CD4-positive, alpha-beta T cell (primary cell): ENCODE data around the gene MCTP2. TPM values are rescaled to one million over a fixed set of nuclear protein-coding genes. Genes with fewer than 3 reads are reported as not detected.
A peak's percentile ranks its signal among the peaks of the same experiment; 100 is the strongest.

ENCODE experiments used
- ATAC-seq: fragments of 200-7000 bp; cut with Tn5 transposase; one replicate; pipeline ENCODE4 v1.10.0; 2022; ENCODE audit warnings: mild to moderate bottlenecking; ENCODE audit not compliant: poor library complexity
- CTCF ChIA-PET: fragments of 350-600 bp; sonication (Branson Sonifier 250); formaldehyde crosslinking; loops from one replicate; lab custom pipeline; 2021; ENCODE audit warnings: antibody characterized with exemption, inconsistent platforms; lab: Charles Lee
- POLR2A ChIA-PET: fragments of 350-600 bp; sonication (Branson Sonifier 250); formaldehyde crosslinking; loops from one replicate; lab custom pipeline; 2021; ENCODE audit warnings: antibody characterized with exemption, inconsistent platforms; lab: Charles Lee
- DNase-seq, 14 experiments: peaks; one replicate each; pipeline ENCODE4 v3.0.0-alpha.2; 2013 to 2020; ENCODE audit warnings: mixed read lengths in 2 of 14
- H3K27ac ChIP-seq, 2 donors: one replicate each; pipeline versions ENCODE4 v1.5.1 to v1.7.0; 2013; ENCODE audit warnings: low read length in 2 of 2, low read depth in 1 of 2, mild to moderate bottlenecking in 1 of 2
- H3K27me3 ChIP-seq, 2 experiments: 1 replicate in 1 of 2; 2 replicates in 1 of 2; pipeline versions ENCODE4 v1.6.1 to v1.7.0; 2013; ENCODE audit warnings: low read length in 2 of 2, control low read depth in 1 of 2, mild to moderate bottlenecking in 1 of 2, moderate library complexity in 1 of 2; ENCODE audit not compliant: insufficient read depth in 2 of 2, control insufficient read depth in 1 of 2
- H3K36me3 ChIP-seq: one replicate; pipeline ENCODE4 v1.6.1; 2013; ENCODE audit warnings: low read length, control low read depth; ENCODE audit not compliant: insufficient read depth
- H3K4me1 ChIP-seq: one replicate; pipeline ENCODE4 v1.6.1; 2013; ENCODE audit warnings: low read length, control low read depth; ENCODE audit not compliant: insufficient read depth
- H3K4me3 ChIP-seq: one replicate; pipeline ENCODE4 v1.5.1; 2013; ENCODE audit warnings: mild to moderate bottlenecking, low read length, moderate library complexity
- H3K9me3 ChIP-seq, 2 experiments: 1 replicate in 1 of 2; 2 replicates in 1 of 2; pipeline versions ENCODE4 v1.6.1 to v1.7.0; 2013; ENCODE audit warnings: low read length in 2 of 2, mild to moderate bottlenecking in 2 of 2, control low read depth in 1 of 2, moderate library complexity in 1 of 2; ENCODE audit not compliant: control insufficient read depth in 1 of 2, insufficient read depth in 1 of 2
- H3K27ac Mint-ChIP-seq: one replicate; pipeline ENCODE4 v1.8.0; 2020; ENCODE audit warnings: mixed read lengths
- H3K27me3 Mint-ChIP-seq: one replicate; pipeline ENCODE4 v1.8.0; 2021; ENCODE audit warnings: mixed read lengths
- H3K36me3 Mint-ChIP-seq: one replicate; pipeline ENCODE4 v1.8.0; 2021; ENCODE audit warnings: low read depth, mixed read lengths
- H3K4me1 Mint-ChIP-seq: one replicate; pipeline ENCODE4 v1.8.0; 2021; ENCODE audit warnings: low read depth, mixed read lengths
- H3K4me3 Mint-ChIP-seq: one replicate; pipeline ENCODE4 v1.8.0; 2020; ENCODE audit warnings: mild to moderate bottlenecking, mixed read lengths
- H3K9me3 Mint-ChIP-seq: one replicate; pipeline ENCODE4 v1.8.0; 2020; ENCODE audit warnings: mixed read lengths
- CTCF ChIP-seq: fragments of 200-600 bp; IDR thresholded peaks from one replicate; pipeline ENCODE4 v1.8.0; 2022; ENCODE audit warnings: antibody characterized with exemption, mild to moderate bottlenecking
- intact Hi-C, 2 experiments: fragments of 100-400 bp; cut with DNase I in 1 of 2; cut with micrococcal nuclease in 1 of 2; formaldehyde crosslinking; loops; one replicate each; pipeline versions ENCODE4 v1.15.1 to v1.9.0; 2023 to 2025; cut with DNase I, micrococcal nuclease
- total RNA-seq, 174 experiments: library from RNA in 2 of 174; stranded (reverse) in 2 of 174; gene quantifications; one replicate each; pipeline ENCODE4 v1.2.3 and lab custom pipeline; 2021 to 2026

MCTP2 gene
- total RNA-seq, 2 experiments from 2014 or later: 8.0 to 10.8 TPM

DNA sequence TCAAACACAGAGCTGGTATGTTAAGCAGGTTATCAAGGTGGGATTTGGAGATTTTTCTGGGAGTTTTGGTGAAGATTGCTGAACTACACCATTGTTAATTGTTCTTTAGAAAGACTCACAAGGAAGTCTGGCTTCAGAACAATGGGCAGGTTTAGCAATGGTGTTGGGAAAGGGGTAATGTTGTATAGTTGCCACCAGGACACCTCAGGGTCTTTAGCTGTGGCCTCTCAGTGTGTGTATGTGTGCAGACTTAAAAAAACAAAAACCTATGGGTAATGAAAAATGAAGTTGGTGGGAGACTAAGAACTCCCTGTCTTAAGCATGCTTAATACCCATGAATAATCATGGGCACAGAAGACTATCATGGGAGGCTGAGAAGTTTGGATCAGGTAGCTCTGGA lies 91.7 kb downstream of the MCTP2 start:
- ChIA-PET POLR2A (no interaction called here), CTCF (interaction anchor here (1.3 to 4.9 kb wide), 6 partner anchors 9 to 203 kb away, joined by 3 to 52 read pairs (median 4); no protein-coding TSS in a partner anchor)
- TF ChIP-seq CTCF: no peak
- DNase-seq: no peak
- Histone ChIP-seq H3K4me3 (no peak overlapping the region), H3K27ac (no peak overlapping the region), H3K9me3 (no peaks in the 10 kb centered on the region), H3K4me1 (peaks cover 3% of the 10 kb centered on the region), H3K36me3 (peaks cover 2% of the 10 kb centered on the region), H3K27me3 (no peaks in the 10 kb centered on the region)
- Mint-ChIP-seq H3K4me1 (peaks cover 6% of the 10 kb centered on the region), H3K4me3 (no peak overlapping the region), H3K27me3 (no peaks in the 10 kb centered on the region), H3K9me3 (no peaks in the 10 kb centered on the region), H3K27ac (no peak overlapping the region), H3K36me3 (peaks cover 14% of the 10 kb centered on the region)
- intact Hi-C loops: loop anchor here (1.0 to 10.0 kb wide), 4 partner anchors 88 to 1291 kb away; partner anchors contain the start of gene MCTP2 (in 1 of the 2)
- ATAC-seq: no peak

DNA sequence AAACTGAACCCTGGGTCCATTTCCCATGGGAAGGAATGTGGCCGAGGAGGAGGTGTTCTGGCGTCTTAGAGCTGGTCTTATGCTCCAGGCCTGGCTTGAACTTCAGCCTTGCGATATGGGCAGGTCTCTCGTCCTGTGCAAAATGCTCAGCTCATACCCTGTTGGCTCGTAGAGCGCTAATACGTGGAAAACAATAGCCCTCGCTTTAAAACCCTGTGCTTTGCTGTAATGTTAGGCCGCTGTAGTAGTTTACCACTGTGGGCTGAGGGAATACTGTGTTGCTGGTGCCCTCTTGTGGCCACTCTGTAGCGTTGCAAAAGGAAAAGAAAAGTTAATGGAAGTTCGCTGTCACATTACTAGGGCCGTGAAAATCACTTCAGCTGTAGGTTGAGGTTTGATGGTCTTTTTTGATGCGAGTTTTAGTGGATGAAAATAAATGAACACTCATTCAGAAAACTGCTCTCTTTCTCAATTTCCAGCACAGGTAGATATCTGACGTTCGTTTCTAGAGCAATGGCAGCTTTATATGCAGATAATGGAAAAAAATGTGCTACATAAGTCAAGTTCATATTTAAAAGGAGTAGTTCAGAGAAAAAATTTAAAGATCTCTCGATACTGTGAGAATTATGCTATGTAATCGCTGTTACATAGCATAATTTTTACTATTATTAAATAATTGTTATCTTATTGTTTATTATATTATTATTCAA lies 92.9 kb downstream of the MCTP2 start:
- ATAC-seq (peak; percentile 72), DNase-seq (peak in 13 of 14 experiments; percentile 19 to 81 (median 36))
- no peak overlapping the region for H3K27ac Mint-ChIP-seq
- intact Hi-C loops: loop anchor here (1.0 to 10.0 kb wide), 6 partner anchors 89 to 1293 kb away; partner anchors contain the start of genes MCTP2 (in 1 of the 2) and RGMA (in 1 of the 2)
- no peaks in the 10 kb centered on the region for H3K27me3 ChIP-seq
- H3K4me1 Mint-ChIP-seq: peaks cover 6% of the 10 kb centered on the region
- H3K4me3 ChIP-seq: no peak overlapping the region
- peak; percentile 91 for TF ChIP-seq CTCF
- CTCF ChIA-PET: interaction anchor here (0.6 to 4.9 kb wide), 14 partner anchors 8 to 1294 kb away, joined by 3 to 52 read pairs (median 5); no protein-coding TSS in a partner anchor
- H3K9me3 ChIP-seq: no peaks in the 10 kb centered on the region
- peaks cover 3% of the 10 kb centered on the region for H3K4me1 ChIP-seq
- H3K4me3 Mint-ChIP-seq: no peak overlapping the region
- no peaks in the 10 kb centered on the region for H3K9me3 Mint-ChIP-seq
- no peak overlapping the region for H3K27ac ChIP-seq
- H3K27me3 Mint-ChIP-seq: no peaks in the 10 kb centered on the region
- POLR2A ChIA-PET: interaction anchor here (0.6 to 1.0 kb wide), 4 partner anchors 12 to 160 kb away, joined by 3 to 4 read pairs (median 3); no protein-coding TSS in a partner anchor
- H3K36me3 Mint-ChIP-seq: peaks cover 5% of the 10 kb centered on the region
- peaks cover 2% of the 10 kb centered on the region for H3K36me3 ChIP-seq

- TF ChIP-seq CTCF: no peak
- no peaks in the 10 kb centered on the region for H3K27me3 Mint-ChIP-seq
- H3K27ac Mint-ChIP-seq: no peak overlapping the region
- POLR2A ChIA-PET: interaction anchor here (0.6 to 1.0 kb wide), 4 partner anchors 11 to 161 kb away, joined by 3 to 4 read pairs (median 3); no protein-coding TSS in a partner anchor
- H3K4me3 Mint-ChIP-seq: no peak overlapping the region
- H3K36me3 ChIP-seq: peaks cover 2% of the 10 kb centered on the region
- H3K27ac ChIP-seq: no peak overlapping the region
- intact Hi-C loops: loop anchor here (1.0 to 10.0 kb wide), 6 partner anchors 90 to 1294 kb away; partner anchors contain the start of genes MCTP2 (in 1 of the 2) and RGMA (in 1 of the 2)
- ATAC-seq (no peak), DNase-seq (peak in 3 of 14 experiments; percentile 23 to 47 (median 26))
- H3K27me3 ChIP-seq: no peaks in the 10 kb centered on the region
- peaks cover 3% of the 10 kb centered on the region for H3K4me1 ChIP-seq
- H3K36me3 Mint-ChIP-seq: peaks cover 5% of the 10 kb centered on the region
- no peaks in the 10 kb centered on the region for H3K9me3 Mint-ChIP-seq
- CTCF ChIA-PET: interaction anchor here (0.8 to 4.9 kb wide), 12 partner anchors 7 to 1295 kb away, joined by 3 to 52 read pairs (median 5); no protein-coding TSS in a partner anchor
- H3K9me3 ChIP-seq: no peaks in the 10 kb centered on the region
- peaks cover 6% of the 10 kb centered on the region for H3K4me1 Mint-ChIP-seq
- H3K4me3 ChIP-seq: no peak overlapping the region
Observed at GRCh38 chr15:94324835-94325767, 93.7 kb downstream of the MCTP2 start.
